ENCODE measurements around the gene ZEB1.

DNA sequence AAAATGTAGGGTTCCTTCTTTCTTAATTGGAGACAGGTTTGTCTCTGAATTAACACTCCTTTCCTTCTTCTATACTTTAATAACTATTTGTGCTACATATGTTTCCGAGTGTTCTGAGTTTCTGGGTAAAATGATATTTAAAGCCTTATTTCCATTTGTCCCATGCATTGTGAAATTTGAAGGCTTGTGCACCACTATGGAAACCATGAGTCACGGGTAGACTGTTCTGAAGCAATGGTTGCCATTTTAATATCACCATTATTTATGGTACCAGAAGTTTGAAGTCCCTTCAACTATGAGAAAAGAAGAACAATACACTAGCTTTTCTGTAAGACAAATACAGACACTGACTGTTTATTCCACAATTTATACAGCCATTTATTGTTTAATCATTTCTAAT, 44.7 kb upstream of the ZEB1 start:
- TF ChIP-seq, protein P1, sequence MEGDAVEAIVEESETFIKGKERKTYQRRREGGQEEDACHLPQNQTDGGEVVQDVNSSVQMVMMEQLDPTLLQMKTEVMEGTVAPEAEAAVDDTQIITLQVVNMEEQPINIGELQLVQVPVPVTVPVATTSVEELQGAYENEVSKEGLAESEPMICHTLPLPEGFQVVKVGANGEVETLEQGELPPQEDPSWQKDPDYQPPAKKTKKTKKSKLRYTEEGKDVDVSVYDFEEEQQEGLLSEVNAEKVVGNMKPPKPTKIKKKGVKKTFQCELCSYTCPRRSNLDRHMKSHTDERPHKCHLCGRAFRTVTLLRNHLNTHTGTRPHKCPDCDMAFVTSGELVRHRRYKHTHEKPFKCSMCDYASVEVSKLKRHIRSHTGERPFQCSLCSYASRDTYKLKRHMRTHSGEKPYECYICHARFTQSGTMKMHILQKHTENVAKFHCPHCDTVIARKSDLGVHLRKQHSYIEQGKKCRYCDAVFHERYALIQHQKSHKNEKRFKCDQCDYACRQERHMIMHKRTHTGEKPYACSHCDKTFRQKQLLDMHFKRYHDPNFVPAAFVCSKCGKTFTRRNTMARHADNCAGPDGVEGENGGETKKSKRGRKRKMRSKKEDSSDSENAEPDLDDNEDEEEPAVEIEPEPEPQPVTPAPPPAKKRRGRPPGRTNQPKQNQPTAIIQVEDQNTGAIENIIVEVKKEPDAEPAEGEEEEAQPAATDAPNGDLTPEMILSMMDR (IDR thresholded peaks at IDR 0.05), result no peak
- TF ChIP-seq EP300 (IDR thresholded peaks at IDR 0.05), result no peak

All from ovary (tissue), 3 donors.